ENCODE results near the gene ARMC5.

The ARMC5 gene

GRCh38 chr16:31453255-31454204, 5.8 kb upstream of the ARMC5 start:
- DNase-seq (ENCODE audit: extremely low read depth, low read depth): no peak
- TF ChIP-seq CTCF (IDR thresholded peaks at IDR 0.05; ENCODE audit: low read depth, low read length, missing control alignments): no peak
- no peak overlapping the region for H3K4me3 ChIP-seq (replicated peaks; ENCODE audit: low read depth, low read length)

- no peak for DNase-seq (ENCODE audit: extremely low read depth, low read depth)
- TF ChIP-seq CTCF (IDR thresholded peaks at IDR 0.05; ENCODE audit: low read depth, low read length, missing control alignments): peak; percentile 46
- H3K4me3 ChIP-seq (replicated peaks; ENCODE audit: low read depth, low read length): no peak overlapping the region; the same call in 1 of the 2 replicates
Measured at GRCh38 chr16:31455601-31456314, 3.5 kb upstream of the ARMC5 start.

- DNase-seq (ENCODE audit: extremely low read depth, low read depth): no peak
- no peak for TF ChIP-seq CTCF (IDR thresholded peaks at IDR 0.05; ENCODE audit: low read depth, low read length, missing control alignments)
- H3K4me3 ChIP-seq (replicated peaks; ENCODE audit: low read depth, low read length): peak overlapping the region; percentile 79
Measured at GRCh38 chr16:31456988-31457360, 2.3 kb upstream of the ARMC5 start.

- no peak for TF ChIP-seq CTCF (IDR thresholded peaks at IDR 0.05; ENCODE audit: low read depth, low read length, missing control alignments)
- peak overlapping the region; percentile 79 for H3K4me3 ChIP-seq (replicated peaks; ENCODE audit: low read depth, low read length)
- DNase-seq (ENCODE audit: extremely low read depth, low read depth): peak; percentile 71
Measured at GRCh38 chr16:31458073-31458843, 1.0 kb upstream of the ARMC5 start.

GRCh38 chr16:31459687-31460581, 633 bp downstream of the ARMC5 start:
- no peak for TF ChIP-seq CTCF (IDR thresholded peaks at IDR 0.05; ENCODE audit: low read depth, low read length, missing control alignments)
- DNase-seq (ENCODE audit: extremely low read depth, low read depth): peak; percentile 97
- H3K4me3 ChIP-seq (replicated peaks; ENCODE audit: low read depth, low read length): peak overlapping the region; percentile 79
